ENCODE data around the gene NFE2L3.
"Not testable (repeated sequence)": the region's sequence is repeated elsewhere in the genome, so short reads cannot be mapped to it uniquely, and the experiment has no call there.

The NFE2L3 gene

DNA sequence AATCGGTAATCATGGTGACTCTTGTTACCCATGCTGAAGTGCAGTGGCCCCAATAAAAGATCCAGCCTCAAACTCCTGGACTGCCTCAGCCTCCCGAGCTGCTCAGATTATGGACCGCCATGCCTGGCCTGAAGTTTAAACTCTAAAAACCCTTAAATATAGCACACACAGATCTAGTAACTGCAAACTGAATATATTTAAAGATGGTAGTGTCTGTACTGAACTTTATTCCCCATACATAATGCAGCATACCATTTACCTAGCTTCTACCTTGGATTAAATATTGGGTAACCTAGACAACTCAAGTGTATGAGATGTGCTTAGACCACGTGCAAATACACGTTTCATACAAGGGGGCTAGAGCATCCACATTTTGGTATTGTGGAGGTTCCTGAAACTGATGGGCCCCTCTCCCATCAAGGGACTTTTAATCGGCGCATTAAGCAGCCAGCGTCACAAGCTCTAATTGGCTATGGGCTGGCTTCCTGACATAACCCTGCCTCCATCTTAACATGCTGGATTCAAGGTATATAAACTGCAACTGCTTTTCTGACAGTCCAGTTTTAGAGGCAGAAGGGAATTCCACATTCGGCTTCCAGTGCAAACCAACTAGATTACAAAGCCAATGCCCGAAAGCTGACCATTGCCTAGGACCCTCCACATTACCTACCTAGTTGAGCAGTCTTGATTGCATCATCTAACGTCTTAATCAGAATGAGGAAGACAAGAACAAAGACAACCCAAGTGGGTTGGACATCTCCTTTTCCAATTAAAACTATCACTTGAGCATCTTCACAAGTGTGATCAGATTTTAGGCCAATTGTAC, 35.6 kb downstream of the NFE2L3 start:
- no peak for DNase-seq

DNA sequence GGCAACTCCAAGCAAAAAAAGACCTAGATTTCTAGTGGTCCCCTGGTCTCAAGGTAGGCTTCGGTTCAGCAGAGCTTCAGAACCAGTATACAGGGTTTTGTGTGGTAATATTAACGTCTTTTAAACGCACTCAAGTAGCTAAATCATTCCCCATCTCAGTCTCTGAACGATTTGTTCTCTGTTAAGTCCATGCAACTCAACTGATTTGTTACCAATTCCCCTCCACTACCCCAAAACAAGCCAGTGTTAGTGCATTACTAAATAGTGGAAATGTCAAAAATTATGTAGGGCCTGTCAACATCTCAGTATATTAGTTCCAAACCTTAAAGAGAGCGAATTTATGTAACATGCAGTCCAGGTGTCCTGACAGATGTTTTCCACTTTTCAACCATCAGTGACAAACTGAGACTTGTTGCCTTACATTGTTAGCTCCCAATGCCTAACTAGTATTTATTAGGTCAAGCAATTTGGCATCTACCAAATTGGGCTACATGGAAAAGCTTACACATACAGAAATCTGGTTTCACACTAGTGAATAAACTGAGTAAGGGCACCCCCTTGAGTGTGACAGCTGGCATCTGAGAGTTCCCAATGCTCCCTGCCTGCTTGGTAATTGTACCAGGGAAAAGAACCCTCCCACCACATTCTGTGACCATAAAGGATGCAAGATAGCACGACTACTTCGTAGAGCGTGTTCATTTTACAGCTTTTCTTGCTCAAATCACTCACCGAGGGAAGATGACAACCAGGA, 36.4 kb downstream of the NFE2L3 start:
- DNase-seq, result no peak

- no peak for DNase-seq
Observed at GRCh38 chr7:26188957-26189541, 37.1 kb downstream of the NFE2L3 start.

DNA sequence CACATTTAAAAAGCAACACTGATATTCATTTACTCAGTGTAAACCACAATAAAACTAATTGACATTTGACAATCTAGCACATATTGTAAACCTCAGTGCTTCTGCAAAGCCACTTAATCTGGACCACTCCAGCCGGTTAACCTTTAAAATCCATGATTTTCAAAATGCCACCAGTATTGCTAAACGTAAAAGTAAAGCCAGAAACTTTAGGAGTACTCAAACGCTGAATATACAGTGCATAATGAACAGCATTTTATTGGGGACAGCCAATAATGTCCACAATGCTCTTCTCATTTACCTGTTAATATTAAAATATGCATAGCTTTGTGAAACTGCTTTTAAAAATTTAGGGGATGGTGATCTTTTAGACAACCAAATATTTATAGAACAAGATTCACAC, 37.7 kb downstream of the NFE2L3 start:
- no peak for DNase-seq

DNA sequence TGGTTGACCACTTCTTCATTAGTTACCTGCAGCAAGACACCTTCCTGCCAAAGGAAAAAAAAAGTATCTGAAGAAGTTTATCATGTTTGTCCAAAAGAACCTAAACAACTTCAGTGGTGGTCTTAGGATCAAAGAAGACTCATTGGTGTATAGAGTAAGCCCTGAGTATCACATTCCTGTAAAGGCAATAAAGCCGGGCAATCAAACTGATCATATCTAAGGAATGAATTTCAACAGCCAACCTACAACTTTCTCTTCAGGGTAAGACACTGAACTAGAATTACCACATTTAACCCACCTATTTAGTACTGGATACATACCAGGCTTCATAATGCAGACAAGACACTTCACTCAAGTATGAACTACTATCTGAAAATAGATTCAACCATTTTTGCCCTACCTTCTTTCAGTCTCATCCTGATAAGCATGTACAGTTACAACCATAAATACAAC, 38.4 kb downstream of the NFE2L3 start:
- DNase-seq, result no peak

DNA sequence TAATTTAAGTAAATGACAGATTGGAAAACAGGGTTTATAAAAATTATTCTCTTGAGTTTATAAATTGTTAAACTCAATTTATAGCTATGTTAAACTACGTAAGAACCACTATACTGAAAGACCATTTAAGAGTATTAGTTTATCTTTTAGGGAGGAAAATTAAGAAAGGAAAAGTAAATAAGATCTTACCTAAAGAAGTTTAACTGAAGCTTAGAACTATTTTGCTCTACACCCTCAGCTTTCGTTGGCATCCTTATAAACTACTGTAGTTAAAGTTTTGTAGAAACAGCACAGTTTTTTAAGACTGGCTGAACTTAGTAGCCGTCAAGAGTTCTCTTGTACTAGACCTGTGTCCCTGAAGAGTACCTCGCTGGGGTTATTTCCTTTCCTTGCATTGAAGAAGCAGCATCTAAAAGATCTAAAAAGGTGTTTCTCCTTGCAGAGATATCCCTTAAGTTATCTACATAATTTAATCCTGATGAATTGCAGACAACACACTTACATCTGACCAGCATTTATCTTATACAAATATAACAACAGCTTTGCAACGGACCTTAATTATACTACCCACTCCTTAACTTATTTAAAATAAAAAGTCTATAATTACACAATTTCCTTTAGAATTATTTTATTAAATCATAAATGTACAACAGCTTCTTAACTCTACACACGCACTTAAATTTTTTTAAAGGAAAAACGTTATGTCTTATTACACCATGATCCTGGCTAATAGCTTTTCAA, 39.4 kb downstream of the NFE2L3 start:
- no peak for DNase-seq

- no peak for DNase-seq
Observed at GRCh38 chr7:26191974-26192479, 40.0 kb downstream of the NFE2L3 start.

GRCh38 chr7:26192485-26193087, 40.6 kb downstream of the NFE2L3 start:
- DNase-seq, result no peak

DNA sequence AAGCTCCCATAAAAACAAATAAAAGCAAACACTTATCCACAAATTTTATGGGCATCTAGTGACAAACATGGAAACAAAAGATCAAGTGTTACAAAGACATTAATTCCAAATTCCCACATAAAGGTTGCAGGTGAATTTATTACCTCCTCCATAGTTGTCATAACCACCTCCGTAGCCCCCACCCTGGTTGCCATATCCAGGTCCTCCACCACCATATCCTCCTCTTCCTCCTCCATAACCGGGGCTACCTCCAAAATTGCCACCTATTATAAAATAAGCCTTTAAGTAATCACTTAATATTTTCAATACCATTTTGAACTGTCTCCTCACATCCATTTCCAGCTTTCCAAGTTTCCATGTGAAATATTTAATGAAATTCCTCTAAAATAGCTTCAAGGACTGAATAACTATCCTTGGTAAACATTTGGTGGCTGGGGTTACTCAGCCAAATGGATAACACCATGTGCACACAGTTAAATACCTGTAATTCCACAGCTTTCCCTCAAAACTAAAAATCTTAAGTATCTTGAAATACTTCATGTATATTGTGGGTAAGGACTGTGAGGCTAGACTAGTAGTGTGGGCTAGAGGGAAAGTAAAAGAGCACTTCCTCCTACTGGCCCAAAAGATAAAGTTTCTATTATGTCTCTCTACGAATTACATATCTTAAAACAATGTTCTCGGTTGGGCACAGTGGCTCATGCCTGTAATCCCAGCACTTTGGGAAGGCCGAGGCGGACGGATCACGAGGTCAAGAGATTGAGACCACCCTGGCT, 41.6 kb downstream of the NFE2L3 start:
- no peak for DNase-seq

GRCh38 chr7:26194764-26195163, 42.8 kb downstream of the NFE2L3 start:
- DNase-seq, result not testable (repeated sequence)

DNA sequence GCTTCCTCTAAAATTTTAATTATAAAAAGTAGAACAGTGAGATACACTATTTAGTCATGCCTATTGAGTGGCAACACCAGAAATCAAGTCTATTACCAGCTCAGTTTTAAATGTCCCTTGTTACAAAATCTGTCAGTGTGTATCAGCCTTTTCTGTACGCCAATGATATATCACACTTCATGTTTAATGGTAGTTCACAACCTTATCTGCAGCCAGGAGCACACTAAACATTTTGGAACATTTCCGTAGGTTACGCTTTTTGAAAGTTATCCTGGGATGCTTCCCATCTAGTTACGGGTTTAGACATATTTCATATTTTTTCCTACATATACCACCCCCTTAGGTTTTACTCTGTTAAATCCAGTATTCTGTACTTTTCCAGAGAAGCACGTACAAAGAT, 43.2 kb downstream of the NFE2L3 start:
- DNase-seq, result no peak

GRCh38 chr7:26195867-26196657, 44.1 kb downstream of the NFE2L3 start:
- DNase-seq, result no peak

DNA sequence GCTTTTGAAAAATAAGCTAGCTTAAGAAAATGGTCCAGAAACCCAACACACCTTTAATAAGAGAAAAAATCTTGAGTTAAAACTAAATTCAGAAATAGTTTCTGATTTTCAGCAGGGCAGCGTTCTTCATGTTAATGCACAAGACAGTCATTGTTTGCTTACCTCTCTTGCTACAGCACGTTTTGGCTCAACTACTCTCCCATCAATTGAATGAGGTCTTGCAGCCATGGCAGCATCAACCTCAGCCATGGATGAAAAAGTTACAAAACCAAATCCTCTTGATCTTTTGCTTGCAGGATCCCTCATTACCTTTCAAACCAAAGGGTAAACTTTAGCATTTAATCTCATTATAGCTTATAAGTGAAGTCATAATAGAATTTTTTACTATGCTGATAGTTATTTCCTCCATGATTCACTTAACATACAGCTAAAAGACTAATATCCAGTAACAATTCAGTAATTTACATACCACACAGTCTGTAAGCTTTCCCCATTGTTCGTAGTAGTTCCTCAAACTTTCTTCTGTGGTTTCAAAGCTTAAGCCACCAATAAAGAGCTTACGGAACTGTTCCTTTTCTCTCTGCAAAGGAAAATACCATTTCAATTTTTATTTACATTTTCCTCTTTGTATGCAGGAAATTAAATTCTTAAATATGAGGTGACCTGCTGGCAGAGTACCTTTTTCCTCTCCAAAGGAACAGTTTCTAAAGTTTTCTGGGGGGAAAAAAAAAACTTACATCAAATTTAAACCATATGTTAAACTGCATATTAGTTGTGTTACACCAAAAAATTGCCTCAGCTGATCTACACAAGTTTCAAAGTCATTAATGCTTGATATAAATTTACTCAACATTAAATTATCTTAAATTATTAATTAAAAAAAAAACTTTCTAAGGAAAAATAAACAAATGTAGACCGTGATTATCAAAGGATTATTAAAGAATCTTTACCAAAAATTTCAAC, 45.4 kb downstream of the NFE2L3 start:
- no peak for DNase-seq

- no peak for DNase-seq
Observed at GRCh38 chr7:26198133-26198780, 46.3 kb downstream of the NFE2L3 start.

DNA sequence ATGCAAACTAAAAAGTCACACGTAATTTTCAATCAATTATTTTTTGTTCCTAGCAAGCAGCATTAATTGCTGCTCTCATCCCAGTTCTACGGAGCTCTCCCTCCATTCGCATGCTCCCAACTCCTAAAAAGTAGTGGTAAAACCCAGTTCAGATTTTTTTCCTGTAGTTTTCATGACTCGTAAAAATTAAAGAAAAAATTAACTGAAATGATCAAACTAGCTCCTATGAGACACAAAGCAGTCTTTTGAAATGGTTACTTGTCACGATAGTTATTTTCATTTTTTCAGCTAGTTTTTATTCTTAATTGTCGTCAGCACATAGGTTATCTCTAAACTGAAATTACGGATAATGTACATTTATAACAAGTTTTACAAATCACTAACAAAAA, 46.8 kb downstream of the NFE2L3 start:
- no peak for DNase-seq

- peak; percentile 61 for DNase-seq
Observed at GRCh38 chr7:26199301-26200037, 47.5 kb downstream of the NFE2L3 start.

- peak; percentile 62 for DNase-seq
Observed at GRCh38 chr7:26200038-26200443, 48.0 kb downstream of the NFE2L3 start.
